Measurements from ENCODE around the gene UTP11.

Gene UTP11

DNA sequence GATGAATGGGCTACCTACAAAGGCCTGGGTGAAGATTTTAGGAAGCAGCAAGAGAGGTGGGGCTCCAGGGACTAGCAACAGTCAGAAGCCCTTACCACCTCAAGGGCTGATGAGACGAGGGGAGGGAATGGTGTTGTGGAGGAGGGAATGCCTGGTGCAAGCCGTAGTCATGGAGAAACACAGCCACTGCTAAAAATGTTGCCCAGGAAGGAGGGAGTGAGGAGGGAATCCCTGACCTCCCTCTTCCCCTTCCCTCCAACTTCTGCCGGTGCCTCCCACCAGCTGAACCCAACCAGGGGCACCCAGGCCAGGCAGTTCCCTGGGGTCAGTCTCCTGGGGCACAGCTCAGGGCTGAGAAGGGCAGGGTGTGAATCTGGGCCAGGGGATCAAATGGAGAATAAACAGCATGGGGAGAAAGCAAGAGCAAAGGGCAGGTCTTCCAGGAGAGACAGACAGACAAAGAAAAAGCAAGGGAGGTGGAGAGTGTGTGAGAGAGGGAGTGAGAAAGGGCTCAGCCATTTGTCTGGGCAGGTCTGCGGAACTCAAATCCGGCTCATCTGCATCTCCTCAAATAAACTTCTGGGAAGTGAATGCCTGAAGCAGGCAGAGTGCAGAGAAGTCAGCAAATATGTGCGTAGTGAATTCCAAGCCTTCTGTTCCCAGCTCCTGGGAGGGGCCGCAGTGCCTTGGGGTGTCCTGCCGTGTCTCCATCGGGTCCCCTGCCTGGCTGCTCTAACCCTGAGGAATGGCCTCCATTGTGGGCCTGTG is 61.2 kb downstream of the UTP11 start:
- DNase-seq: no peak

DNA sequence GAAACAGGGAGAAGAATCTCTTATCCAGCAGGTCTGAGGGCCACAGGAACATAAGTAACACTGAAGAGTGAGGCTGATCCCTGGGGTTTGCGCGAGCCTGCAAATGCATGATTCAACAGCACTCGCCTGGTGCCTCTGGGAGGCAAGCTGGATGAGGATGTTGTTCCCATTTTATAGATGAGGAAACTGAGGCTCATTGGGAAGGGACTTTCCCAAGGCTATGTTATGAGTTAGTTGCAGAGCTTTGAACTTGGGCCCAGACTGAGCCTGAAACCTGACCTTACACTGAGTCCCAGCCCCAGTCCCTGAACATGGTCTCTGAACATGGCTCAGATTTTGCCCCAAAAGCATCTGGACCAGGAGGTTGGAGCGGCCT is 61.8 kb downstream of the UTP11 start:
- no peak for DNase-seq

All from hematopoietic multipotent progenitor cell treated with erythropoietin and hydrocortisone succinate and interleukin-3 and kit ligand, for 4 days (in vitro differentiated cells).